ENCODE data around the gene IP6K2.

Gene IP6K2

DNA sequence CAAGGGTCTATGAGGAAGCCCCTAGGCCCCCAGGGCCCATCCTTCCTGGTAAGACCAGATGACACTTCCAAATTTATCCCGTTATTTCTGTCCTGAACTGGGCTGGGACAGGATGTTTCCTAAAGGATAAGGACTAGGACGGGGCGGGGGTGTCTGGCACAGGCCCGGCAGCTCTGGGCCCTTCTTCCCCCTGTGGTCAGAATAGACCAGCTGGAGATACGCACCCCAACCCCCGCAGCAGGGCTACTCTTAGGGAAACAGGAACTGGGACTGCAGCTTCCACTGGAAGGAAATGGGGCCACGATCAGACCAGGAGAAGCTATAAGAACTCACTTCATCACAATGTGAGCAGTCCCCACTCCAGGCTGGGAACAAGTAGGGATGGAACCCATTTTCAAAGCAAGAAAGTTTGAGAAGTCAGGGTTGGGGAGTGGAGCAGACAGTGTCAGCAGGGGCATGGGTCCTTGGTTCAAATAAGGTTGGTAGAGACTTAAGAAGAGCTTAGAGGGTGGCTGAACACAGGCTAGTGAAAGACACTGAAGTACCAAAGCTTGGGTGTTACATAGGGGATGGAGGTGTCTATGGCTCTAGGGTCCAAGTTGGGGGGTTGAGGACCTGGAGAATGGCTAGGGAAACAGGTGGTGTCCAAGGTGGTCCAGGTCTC lies 32.4 kb downstream of the IP6K2 start:
- Histone ChIP-seq H3K36me3 (ENCODE audit: control insufficient read depth in 1 of 2, insufficient read depth in 2 of 2, low read length in 2 of 2) (peaks cover 37 to 57% of the 10 kb centered on the region in 2 donors), H3K4me1 (ENCODE audit: control insufficient read depth in 1 of 2, insufficient read depth in 2 of 2, low read length in 2 of 2) (peaks cover 22 to 31% of the 10 kb centered on the region in 2 donors), H3K27ac (ENCODE audit: low read depth, low read length) (no peak overlapping the region), H3K27me3 (ENCODE audit: control insufficient read depth in 1 of 2, insufficient read depth in 2 of 2, low read length in 2 of 2) (no peaks in the 10 kb centered on the region), H3K9me3 (ENCODE audit: control insufficient read depth in 1 of 2, low read length in 2 of 2) (no peaks in the 10 kb centered on the region), H3K4me3 (ENCODE audit: low read depth in 1 of 2, low read length in 2 of 2) (peak overlapping the region; percentile 33 to 96), H3K9ac (ENCODE audit: low read depth in 1 of 2, low read length in 2 of 2) (peak overlapping the region; percentile 30 to 47)

DNA sequence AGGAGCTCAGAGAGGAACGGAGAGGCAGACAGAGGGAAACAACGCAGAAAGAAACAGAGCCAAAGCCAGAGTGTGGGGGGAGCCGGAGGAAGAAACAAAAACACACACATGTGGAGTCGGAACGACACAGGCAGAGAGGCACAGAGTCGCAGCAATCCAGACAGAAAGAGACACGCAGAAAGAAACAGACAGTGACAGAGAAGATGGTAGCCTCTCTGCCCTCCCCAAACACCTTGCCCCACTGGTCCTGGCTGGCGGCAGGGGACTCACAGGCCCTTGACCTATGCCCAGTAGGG lies 33.0 kb downstream of the IP6K2 start:
- Histone ChIP-seq H3K9me3 (ENCODE audit: control insufficient read depth in 1 of 2, low read length in 2 of 2) (no peaks in the 10 kb centered on the region), H3K4me3 (ENCODE audit: low read depth in 1 of 2, low read length in 2 of 2) (peak overlapping the region; percentile 33 to 96), H3K36me3 (ENCODE audit: control insufficient read depth in 1 of 2, insufficient read depth in 2 of 2, low read length in 2 of 2) (peaks cover 36 to 57% of the 10 kb centered on the region in 2 donors), H3K27me3 (ENCODE audit: control insufficient read depth in 1 of 2, insufficient read depth in 2 of 2, low read length in 2 of 2) (no peaks in the 10 kb centered on the region), H3K27ac (ENCODE audit: low read depth, low read length) (no peak overlapping the region), H3K9ac (ENCODE audit: low read depth in 1 of 2, low read length in 2 of 2) (peak overlapping the region; percentile 20 to 32), H3K4me1 (ENCODE audit: control insufficient read depth in 1 of 2, insufficient read depth in 2 of 2, low read length in 2 of 2) (peaks cover 22 to 31% of the 10 kb centered on the region in 2 donors)

GRCh38 chr3:48682786-48683185 lies 34.2 kb downstream of the IP6K2 start:
- no peaks in the 10 kb centered on the region for H3K27me3 ChIP-seq (ENCODE audit: control insufficient read depth in 1 of 2, insufficient read depth in 2 of 2, low read length in 2 of 2)
- H3K27ac ChIP-seq (ENCODE audit: low read depth, low read length): no peak overlapping the region
- no peak overlapping the region for H3K9ac ChIP-seq (ENCODE audit: low read depth in 1 of 2, low read length in 2 of 2)
- no peak overlapping the region for H3K4me3 ChIP-seq (ENCODE audit: low read depth in 1 of 2, low read length in 2 of 2)
- peaks cover 22 to 31% of the 10 kb centered on the region in 2 donors for H3K4me1 ChIP-seq (ENCODE audit: control insufficient read depth in 1 of 2, insufficient read depth in 2 of 2, low read length in 2 of 2)
- peaks cover 24 to 57% of the 10 kb centered on the region in 2 donors for H3K36me3 ChIP-seq (ENCODE audit: control insufficient read depth in 1 of 2, insufficient read depth in 2 of 2, low read length in 2 of 2)
- H3K9me3 ChIP-seq (ENCODE audit: control insufficient read depth in 1 of 2, low read length in 2 of 2): no peaks in the 10 kb centered on the region

DNA sequence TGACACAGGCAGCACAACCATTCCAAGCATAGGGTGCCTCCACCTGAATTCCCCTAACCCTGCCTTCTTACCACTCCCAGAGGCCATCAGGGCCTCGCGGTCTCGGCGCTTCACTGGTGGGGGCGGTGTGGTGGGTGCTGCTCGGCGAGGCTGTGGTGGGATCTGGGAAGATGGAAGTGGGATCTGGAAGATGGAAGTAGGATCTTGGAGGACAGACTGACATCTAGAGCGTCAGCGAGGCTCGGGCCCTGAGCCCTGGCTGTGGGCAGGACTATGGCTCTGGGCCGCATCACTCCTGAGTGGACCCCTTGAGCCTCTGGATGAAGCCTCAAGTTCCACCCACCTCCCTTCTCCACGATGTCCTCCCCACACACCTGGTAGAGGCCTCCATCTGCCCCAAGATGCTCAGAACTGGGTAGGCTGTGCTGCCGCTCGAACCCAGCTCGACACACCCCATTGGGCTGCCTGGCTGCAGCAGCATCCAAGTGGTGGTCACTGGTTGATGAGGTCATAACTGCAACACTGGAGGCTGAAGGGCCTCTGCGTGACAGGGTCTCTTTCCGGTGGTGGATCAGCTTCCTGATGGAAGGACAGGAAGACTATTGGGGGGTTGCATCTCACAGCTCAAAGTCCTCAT lies 34.9 kb downstream of the IP6K2 start:
- peaks cover 22 to 31% of the 10 kb centered on the region in 2 donors for H3K4me1 ChIP-seq (ENCODE audit: control insufficient read depth in 1 of 2, insufficient read depth in 2 of 2, low read length in 2 of 2)
- H3K27me3 ChIP-seq (ENCODE audit: control insufficient read depth in 1 of 2, insufficient read depth in 2 of 2, low read length in 2 of 2): no peaks in the 10 kb centered on the region
- H3K27ac ChIP-seq (ENCODE audit: low read depth, low read length): no peak overlapping the region
- H3K9me3 ChIP-seq (ENCODE audit: control insufficient read depth in 1 of 2, low read length in 2 of 2): no peaks in the 10 kb centered on the region
- H3K4me3 ChIP-seq (ENCODE audit: low read depth in 1 of 2, low read length in 2 of 2): no peak overlapping the region
- no peak overlapping the region for H3K9ac ChIP-seq (ENCODE audit: low read depth in 1 of 2, low read length in 2 of 2)
- H3K36me3 ChIP-seq (ENCODE audit: control insufficient read depth in 1 of 2, insufficient read depth in 2 of 2, low read length in 2 of 2): peaks cover 18 to 57% of the 10 kb centered on the region in 2 donors

DNA sequence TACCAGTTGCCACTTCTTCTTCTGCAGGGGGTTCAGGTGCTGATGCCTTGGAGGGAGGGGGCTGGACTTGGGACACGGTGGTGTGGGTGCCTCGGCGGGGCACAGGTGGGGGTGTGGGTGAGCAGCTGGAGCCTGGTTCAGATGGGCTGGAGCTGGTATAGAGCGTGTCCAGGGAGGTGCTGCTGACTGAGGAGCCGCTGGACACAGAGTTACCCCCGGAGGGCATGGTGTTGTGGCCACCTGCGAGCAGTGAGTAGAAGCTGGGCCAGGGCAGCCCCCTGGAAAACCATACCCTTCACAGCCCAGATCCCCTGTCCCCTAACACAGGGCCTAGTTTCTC lies 35.5 kb downstream of the IP6K2 start:
- no peak overlapping the region for H3K27ac ChIP-seq (ENCODE audit: low read depth, low read length)
- peaks cover 22 to 28% of the 10 kb centered on the region in 2 donors for H3K4me1 ChIP-seq (ENCODE audit: control insufficient read depth in 1 of 2, insufficient read depth in 2 of 2, low read length in 2 of 2)
- no peaks in the 10 kb centered on the region for H3K27me3 ChIP-seq (ENCODE audit: control insufficient read depth in 1 of 2, insufficient read depth in 2 of 2, low read length in 2 of 2)
- no peak overlapping the region for H3K4me3 ChIP-seq (ENCODE audit: low read depth in 1 of 2, low read length in 2 of 2)
- H3K36me3 ChIP-seq (ENCODE audit: control insufficient read depth in 1 of 2, insufficient read depth in 2 of 2, low read length in 2 of 2): peaks cover 18 to 56% of the 10 kb centered on the region in 2 donors
- H3K9ac ChIP-seq (ENCODE audit: low read depth in 1 of 2, low read length in 2 of 2): no peak overlapping the region
- H3K9me3 ChIP-seq (ENCODE audit: control insufficient read depth in 1 of 2, low read length in 2 of 2): no peaks in the 10 kb centered on the region

GRCh38 chr3:48680811-48681540 lies 36.0 kb downstream of the IP6K2 start:
- no peak overlapping the region for H3K4me3 ChIP-seq (ENCODE audit: low read depth in 1 of 2, low read length in 2 of 2)
- H3K36me3 ChIP-seq (ENCODE audit: control insufficient read depth in 1 of 2, insufficient read depth in 2 of 2, low read length in 2 of 2): peaks cover 20 to 56% of the 10 kb centered on the region in 2 donors
- no peak overlapping the region for H3K9ac ChIP-seq (ENCODE audit: low read depth in 1 of 2, low read length in 2 of 2)
- peaks cover 17 to 23% of the 10 kb centered on the region in 2 donors for H3K4me1 ChIP-seq (ENCODE audit: control insufficient read depth in 1 of 2, insufficient read depth in 2 of 2, low read length in 2 of 2)
- no peaks in the 10 kb centered on the region for H3K27me3 ChIP-seq (ENCODE audit: control insufficient read depth in 1 of 2, insufficient read depth in 2 of 2, low read length in 2 of 2)
- no peak overlapping the region for H3K27ac ChIP-seq (ENCODE audit: low read depth, low read length)
- H3K9me3 ChIP-seq (ENCODE audit: control insufficient read depth in 1 of 2, low read length in 2 of 2): no peaks in the 10 kb centered on the region

GRCh38 chr3:48679411-48680391 lies 37.3 kb downstream of the IP6K2 start:
- H3K9me3 ChIP-seq (ENCODE audit: control insufficient read depth in 1 of 2, low read length in 2 of 2): no peaks in the 10 kb centered on the region

GRCh38 chr3:48678566-48679380 lies 38.2 kb downstream of the IP6K2 start:
- Histone ChIP-seq H3K9ac (ENCODE audit: low read depth in 1 of 2, low read length in 2 of 2) (no peak overlapping the region), H3K4me3 (ENCODE audit: low read depth in 1 of 2, low read length in 2 of 2) (no peak overlapping the region), H3K27ac (ENCODE audit: low read depth, low read length) (no peak overlapping the region), H3K36me3 (ENCODE audit: control insufficient read depth in 1 of 2, insufficient read depth in 2 of 2, low read length in 2 of 2) (peaks cover 26 to 69% of the 10 kb centered on the region in 2 donors), H3K27me3 (ENCODE audit: control insufficient read depth in 1 of 2, insufficient read depth in 2 of 2, low read length in 2 of 2) (no peaks in the 10 kb centered on the region), H3K9me3 (ENCODE audit: control insufficient read depth in 1 of 2, low read length in 2 of 2) (no peaks in the 10 kb centered on the region), H3K4me1 (ENCODE audit: control insufficient read depth in 1 of 2, insufficient read depth in 2 of 2, low read length in 2 of 2) (peaks cover 5 to 7% of the 10 kb centered on the region in 2 donors)

More at GRCh38 chr3:48679411-48680391, 37.3 kb downstream of the IP6K2 start:
- H3K9ac ChIP-seq (ENCODE audit: low read depth in 1 of 2, low read length in 2 of 2): no peak overlapping the region
- no peaks in the 10 kb centered on the region for H3K27me3 ChIP-seq (ENCODE audit: control insufficient read depth in 1 of 2, insufficient read depth in 2 of 2, low read length in 2 of 2)
- H3K36me3 ChIP-seq (ENCODE audit: control insufficient read depth in 1 of 2, insufficient read depth in 2 of 2, low read length in 2 of 2): peaks cover 20 to 61% of the 10 kb centered on the region in 2 donors
- peaks cover 15 to 17% of the 10 kb centered on the region in 2 donors for H3K4me1 ChIP-seq (ENCODE audit: control insufficient read depth in 1 of 2, insufficient read depth in 2 of 2, low read length in 2 of 2)
- H3K27ac ChIP-seq (ENCODE audit: low read depth, low read length): no peak overlapping the region
- H3K4me3 ChIP-seq (ENCODE audit: low read depth in 1 of 2, low read length in 2 of 2): no peak overlapping the region

DNA sequence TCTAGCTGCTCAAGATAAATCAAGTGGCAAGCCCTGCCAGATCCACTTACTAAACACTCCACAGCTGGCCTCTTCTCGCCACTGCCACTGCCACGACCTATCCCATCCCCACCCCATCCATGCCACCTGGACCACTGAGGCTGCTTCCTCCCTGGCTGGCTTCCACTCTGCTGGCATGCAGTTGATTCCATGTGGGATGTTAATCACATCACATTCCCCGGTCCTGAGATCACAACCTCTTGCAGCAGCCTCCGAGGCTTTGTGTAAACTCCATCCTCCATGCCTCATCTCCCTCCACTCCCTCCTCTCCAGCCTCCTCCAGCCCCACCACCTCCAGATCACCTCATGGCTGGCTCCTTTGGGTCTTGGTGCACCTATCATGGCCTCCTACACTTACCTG lies 39.0 kb downstream of the IP6K2 start:
- peaks cover 26 to 69% of the 10 kb centered on the region in 2 donors for H3K36me3 ChIP-seq (ENCODE audit: control insufficient read depth in 1 of 2, insufficient read depth in 2 of 2, low read length in 2 of 2)
- H3K4me1 ChIP-seq (ENCODE audit: control insufficient read depth in 1 of 2, insufficient read depth in 2 of 2, low read length in 2 of 2): peaks cover 0 to under 1% of the 10 kb centered on the region in 2 donors
- H3K27me3 ChIP-seq (ENCODE audit: control insufficient read depth in 1 of 2, insufficient read depth in 2 of 2, low read length in 2 of 2): no peaks in the 10 kb centered on the region
- no peak overlapping the region for H3K9ac ChIP-seq (ENCODE audit: low read depth in 1 of 2, low read length in 2 of 2)
- H3K9me3 ChIP-seq (ENCODE audit: control insufficient read depth in 1 of 2, low read length in 2 of 2): no peaks in the 10 kb centered on the region
- no peak overlapping the region for H3K4me3 ChIP-seq (ENCODE audit: low read depth in 1 of 2, low read length in 2 of 2)
- H3K27ac ChIP-seq (ENCODE audit: low read depth, low read length): no peak overlapping the region
